CD1c-positive myeloid dendritic cell (primary cell): ENCODE measurements around the gene SLC7A6.
"Not testable (repeated sequence)": the region's sequence is repeated elsewhere in the genome, so short reads cannot be mapped to it uniquely, and the experiment has no call there.

ENCODE experiments used
- DNase-seq: peaks from one replicate; pipeline ENCODE4 v3.0.0-alpha.2; 2016; ENCODE audit errors: extremely low spot score

Gene SLC7A6

GRCh38 chr16:68283801-68284598, 19.7 kb downstream of the SLC7A6 start:
- no peak for DNase-seq

- peak; percentile 50 for DNase-seq
Observed at GRCh38 chr16:68284847-68285246, 20.5 kb downstream of the SLC7A6 start.

- no peak for DNase-seq
Observed at GRCh38 chr16:68285683-68286082, 21.4 kb downstream of the SLC7A6 start.

- peak; percentile 49 for DNase-seq
Observed at GRCh38 chr16:68286153-68287074, 22.1 kb downstream of the SLC7A6 start.

GRCh38 chr16:68287276-68288251, 23.2 kb downstream of the SLC7A6 start:
- DNase-seq: no peak

- DNase-seq: no peak
Observed at GRCh38 chr16:68288252-68288650, 23.9 kb downstream of the SLC7A6 start.

DNA sequence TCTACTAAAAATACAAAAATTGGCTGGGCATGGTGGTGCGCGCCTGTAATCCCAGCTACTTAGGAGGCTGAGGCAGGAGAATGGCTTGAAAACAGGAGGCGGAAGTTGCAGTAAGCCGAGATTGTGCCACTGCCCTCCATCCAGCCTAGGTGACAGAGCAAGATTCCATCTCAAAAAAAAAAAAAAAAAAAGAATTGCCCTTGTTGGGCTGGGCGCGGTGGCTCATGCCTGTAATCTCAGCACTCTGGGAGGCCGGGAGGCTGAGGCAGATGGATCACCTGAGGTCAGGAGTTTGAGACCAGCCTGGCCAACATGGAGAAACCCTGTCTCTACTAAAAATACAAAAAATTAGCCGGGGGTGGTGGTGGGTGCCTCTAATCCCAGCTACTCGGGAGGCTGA, 24.5 kb downstream of the SLC7A6 start:
- not testable (repeated sequence) for DNase-seq

DNA sequence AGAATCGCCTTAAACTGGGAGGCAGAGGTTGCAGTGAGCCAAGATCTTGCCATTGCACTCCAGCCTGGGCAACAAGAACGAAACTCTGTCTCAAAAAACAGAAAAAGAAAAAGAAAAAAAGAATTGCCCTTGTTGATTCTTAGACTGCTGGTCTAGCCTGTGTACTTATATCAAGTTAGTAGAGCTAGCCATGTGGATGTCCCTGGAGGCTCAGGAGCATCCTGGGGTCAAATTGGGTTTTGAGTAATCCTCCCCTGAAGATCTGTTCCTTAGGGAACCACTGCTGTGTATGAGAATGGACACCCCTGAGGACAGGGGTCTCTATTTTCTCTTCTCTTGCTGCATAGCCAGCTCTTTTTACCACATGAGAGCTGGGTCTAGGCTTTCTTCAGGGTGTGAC, 24.9 kb downstream of the SLC7A6 start:
- no peak for DNase-seq

- peak; percentile 75 for DNase-seq
Observed at GRCh38 chr16:68289621-68290329, 25.4 kb downstream of the SLC7A6 start.

GRCh38 chr16:68290450-68290849, 26.1 kb downstream of the SLC7A6 start:
- no peak for DNase-seq

GRCh38 chr16:68291227-68291626, 26.9 kb downstream of the SLC7A6 start:
- no peak for DNase-seq

GRCh38 chr16:68292425-68292824, 28.1 kb downstream of the SLC7A6 start:
- no peak for DNase-seq

DNA sequence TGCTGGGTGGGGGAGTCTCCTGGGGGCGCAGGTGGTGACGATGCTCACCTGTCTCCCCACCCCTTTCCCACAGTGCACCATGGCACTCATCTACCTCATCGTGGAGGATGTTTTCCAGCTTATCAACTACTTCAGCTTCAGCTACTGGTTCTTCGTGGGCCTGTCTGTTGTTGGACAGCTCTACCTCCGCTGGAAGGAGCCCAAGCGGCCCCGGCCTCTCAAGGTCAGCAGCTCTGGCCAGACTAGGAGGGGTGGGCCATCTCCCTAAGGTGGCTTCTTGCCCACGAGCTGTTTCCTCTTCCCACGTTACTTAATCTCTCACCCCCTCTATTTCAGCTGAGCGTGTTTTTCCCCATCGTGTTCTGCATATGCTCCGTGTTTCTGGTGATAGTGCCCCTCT, 32.0 kb downstream of the SLC7A6 start:
- DNase-seq: no peak

DNA sequence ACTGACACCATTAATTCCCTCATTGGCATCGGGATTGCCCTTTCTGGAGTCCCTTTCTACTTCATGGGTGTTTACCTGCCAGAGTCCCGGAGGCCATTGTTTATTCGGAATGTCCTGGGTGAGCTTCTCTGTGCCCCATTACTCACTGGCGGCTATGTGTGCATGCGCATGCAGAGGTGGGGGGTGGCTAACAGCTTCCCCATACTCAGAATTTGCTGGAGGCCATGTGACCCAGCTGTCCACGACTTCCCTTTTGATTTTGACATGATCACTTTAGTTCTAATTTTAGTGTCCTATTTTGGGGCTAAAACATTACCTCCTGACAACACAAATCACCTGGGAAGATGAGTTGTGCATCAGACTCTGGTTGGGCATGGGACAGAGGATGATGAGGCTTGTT, 32.4 kb downstream of the SLC7A6 start:
- peak; percentile 69 for DNase-seq

DNA sequence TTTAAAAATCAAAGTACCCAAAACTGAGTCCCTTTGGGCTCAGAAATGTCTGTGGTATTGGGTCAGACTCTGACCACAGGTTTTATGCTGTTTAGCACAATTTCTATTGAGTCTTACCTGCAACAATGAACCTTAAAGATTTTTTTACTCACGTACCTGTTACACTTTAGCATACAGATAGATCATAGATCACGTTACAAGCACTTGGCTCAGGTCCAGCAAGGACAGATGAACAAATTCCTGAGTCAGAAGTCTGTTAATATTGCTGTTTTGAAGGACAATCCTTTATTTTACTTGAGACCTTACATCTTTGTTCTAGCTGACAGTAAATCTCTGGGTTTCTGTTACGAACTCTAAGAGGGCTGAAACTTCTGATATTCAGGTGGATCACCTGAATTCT, 33.6 kb downstream of the SLC7A6 start:
- no peak for DNase-seq

- DNase-seq: no peak
Observed at GRCh38 chr16:68298312-68298711, 34.0 kb downstream of the SLC7A6 start.

DNA sequence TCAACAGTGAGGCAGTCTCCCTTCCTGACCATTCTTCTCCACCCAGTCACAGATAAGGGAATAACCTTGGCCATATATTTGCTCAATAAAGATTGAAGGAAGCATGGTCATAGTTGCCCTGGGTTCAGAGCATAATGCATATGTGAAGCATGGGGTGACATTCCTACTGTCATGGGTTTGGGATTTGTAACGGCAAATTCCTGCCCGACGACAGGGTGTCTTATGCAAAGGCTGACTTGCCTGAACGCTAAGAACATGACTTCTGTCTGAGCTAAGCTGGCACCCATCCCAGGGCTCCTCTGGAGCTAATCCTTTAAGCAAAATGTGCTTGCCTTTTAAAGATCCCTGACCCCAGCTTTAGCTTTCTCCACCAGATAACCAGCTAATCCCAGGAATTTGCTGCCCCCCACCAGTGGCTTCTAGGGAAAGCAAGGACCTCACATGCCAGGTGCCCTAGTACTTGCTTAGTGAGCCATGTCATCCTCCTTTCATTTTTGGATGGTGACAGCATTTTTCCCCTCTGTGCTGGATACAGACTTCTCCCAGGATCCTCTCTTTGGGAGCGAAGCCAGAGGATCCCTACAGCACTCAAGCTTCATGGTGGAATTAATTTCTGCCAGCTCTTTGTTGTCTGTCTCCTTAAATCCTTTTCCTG, 34.7 kb downstream of the SLC7A6 start:
- no peak for DNase-seq

DNA sequence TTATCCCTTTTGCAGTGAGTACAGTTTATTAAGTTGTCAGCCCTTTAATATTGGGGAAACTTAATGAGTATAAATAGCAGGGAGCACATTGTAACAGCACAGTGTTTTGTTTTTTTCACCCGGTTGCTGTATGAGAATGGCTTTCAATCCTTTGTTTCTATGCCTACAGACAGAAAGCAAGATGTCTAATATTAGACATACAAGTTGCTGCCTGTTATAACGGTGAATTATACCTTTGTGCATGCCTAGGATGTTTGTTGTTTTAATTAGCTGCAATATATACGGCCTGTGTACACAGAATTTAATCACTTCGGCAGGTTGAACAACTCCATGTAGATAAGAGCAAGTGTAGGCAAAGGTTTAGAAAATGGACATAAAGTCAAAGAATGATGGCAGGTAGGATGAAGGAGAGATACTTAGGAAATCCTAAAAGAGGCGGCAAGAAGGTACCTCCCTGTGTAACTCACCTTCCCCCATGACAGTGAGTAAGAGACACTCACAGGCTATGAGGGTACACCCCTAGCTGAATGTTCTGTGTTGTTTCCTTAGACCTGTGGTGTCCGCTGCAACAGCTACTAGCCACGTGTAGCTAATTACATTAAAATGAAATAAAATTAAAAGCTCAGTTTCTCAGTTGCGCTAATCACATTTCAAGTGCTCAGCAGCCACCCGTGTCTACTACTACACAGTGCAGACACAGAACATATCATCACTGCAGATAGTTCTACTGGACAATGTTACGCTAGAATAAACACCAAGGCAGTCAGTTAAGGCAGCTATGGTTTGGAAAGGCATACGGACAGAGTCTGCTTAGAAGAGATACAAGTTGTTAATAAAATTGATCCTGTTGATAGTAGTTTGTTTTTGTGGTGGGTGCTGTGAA, 35.5 kb downstream of the SLC7A6 start:
- DNase-seq: no peak

DNA sequence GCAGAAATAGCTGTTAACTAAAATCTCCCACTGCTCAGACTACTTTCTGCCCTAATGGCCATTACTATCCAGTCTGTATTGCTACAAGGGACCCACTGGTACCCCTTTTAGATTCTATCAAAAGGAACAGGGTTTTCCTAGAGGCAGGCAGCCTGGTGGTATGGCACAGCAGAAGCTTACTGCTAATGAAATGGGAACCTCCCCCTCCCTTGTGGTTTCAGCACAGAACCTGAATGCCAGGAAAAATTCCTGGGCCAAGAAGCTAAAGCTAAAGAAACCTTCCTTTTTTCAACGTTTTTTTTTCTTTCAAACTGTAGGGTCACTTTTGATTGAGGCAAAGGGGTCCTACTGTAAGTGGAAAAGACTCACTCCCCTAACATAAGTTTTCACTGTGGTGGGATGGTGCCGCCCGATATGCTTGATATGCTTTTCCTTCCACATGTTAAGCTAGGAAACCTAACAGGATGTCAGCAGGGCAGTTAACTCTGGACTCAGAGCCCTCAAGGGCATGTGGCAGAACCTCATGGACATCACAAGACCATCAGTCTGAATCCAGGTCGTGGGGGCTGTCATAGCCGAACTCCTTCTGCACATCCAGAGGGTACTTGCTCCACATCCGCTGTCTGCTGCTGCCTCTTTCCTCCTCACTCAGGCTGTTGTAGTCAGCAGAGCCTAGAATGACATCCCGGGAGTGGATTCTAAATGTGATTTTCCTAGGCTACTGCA, 36.6 kb downstream of the SLC7A6 start:
- no peak for DNase-seq
